22Rv1 (cell line): ENCODE data around the gene DDN.

Source experiments
- ZFX ChIP-seq: fragments of 450-650 bp; IDR thresholded peaks from 2 replicates; pipeline ENCODE4 v1.6.1; 2017; ENCODE audit warnings: antibody characterized with exemption, borderline replicate concordance
- TF ChIP-seq, protein P1 (sequence below): fragments of 450-650 bp; IDR thresholded peaks from 2 replicates; pipeline ENCODE4 v1.5.1; 2017; ENCODE audit warnings: mild to moderate bottlenecking

DNA sequence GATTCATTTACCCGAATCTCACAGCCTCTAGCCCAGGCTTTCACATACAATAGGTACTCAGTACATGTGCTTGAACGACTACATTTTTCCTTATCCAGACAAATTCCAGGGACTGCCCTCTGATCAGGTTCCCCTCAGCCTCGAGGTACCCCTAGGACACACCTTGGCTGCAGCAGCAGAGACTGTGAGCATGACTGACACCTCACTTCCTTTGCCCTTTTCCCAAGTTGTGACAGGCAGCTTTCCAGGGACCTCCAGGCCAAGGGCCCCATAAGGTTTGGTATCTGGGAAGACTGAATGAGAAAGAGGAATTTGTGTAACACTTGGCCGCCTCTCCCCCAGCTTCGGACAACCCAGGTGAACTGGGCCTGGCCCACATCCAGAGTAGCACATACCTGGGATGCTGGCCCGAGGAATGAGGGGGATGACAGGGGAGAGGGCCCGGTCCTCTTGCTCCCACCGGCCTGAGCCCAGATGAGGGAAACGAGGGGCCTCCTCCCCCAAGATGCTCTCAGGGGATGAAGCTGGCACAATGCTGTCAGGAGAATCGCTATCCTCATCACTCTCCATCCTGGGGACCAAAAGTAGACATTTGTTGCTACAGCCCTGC lies 29.6 kb upstream of the DDN start:
- TF ChIP-seq, protein P1, sequence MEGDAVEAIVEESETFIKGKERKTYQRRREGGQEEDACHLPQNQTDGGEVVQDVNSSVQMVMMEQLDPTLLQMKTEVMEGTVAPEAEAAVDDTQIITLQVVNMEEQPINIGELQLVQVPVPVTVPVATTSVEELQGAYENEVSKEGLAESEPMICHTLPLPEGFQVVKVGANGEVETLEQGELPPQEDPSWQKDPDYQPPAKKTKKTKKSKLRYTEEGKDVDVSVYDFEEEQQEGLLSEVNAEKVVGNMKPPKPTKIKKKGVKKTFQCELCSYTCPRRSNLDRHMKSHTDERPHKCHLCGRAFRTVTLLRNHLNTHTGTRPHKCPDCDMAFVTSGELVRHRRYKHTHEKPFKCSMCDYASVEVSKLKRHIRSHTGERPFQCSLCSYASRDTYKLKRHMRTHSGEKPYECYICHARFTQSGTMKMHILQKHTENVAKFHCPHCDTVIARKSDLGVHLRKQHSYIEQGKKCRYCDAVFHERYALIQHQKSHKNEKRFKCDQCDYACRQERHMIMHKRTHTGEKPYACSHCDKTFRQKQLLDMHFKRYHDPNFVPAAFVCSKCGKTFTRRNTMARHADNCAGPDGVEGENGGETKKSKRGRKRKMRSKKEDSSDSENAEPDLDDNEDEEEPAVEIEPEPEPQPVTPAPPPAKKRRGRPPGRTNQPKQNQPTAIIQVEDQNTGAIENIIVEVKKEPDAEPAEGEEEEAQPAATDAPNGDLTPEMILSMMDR: no peak
- TF ChIP-seq ZFX: no peak
